Activated CD4-positive, alpha-beta T cell treated with anti-CD3 and anti-CD28 coated beads for 36 hours (primary cell): ENCODE results near the gene ZRANB3. TPM values are rescaled to one million over a fixed set of nuclear protein-coding genes. Genes with fewer than 3 reads are reported as not detected.
"Not testable (repeated sequence)": the region's sequence is repeated elsewhere in the genome, so short reads cannot be mapped to it uniquely, and the experiment has no call there.

Source experiments
- ATAC-seq: fragments of 200-7000 bp; cut with Tn5 transposase; one replicate; pipeline ENCODE4 v1.10.0; 2021; ENCODE audit warnings: mild to moderate bottlenecking, moderate library complexity
- CTCF ChIA-PET: fragments of 350-600 bp; sonication (Branson Sonifier 250); formaldehyde crosslinking; loops from one replicate; lab custom pipeline; 2021; ENCODE audit warnings: antibody characterized with exemption; lab: Charles Lee
- POLR2A ChIA-PET: fragments of 350-600 bp; sonication (Branson Sonifier 250); formaldehyde crosslinking; loops from one replicate; lab custom pipeline; 2021; ENCODE audit warnings: antibody characterized with exemption, inconsistent platforms; lab: Charles Lee
- DNase-seq: peaks from one replicate; pipeline ENCODE4 v3.0.0-alpha.2; 2020
- H3K27ac Mint-ChIP-seq: one replicate; pipeline ENCODE4 v1.8.0; 2021; ENCODE audit warnings: mixed read lengths
- H3K27me3 Mint-ChIP-seq: one replicate; pipeline ENCODE4 v1.8.0; 2021; ENCODE audit warnings: mixed read lengths
- H3K36me3 Mint-ChIP-seq: one replicate; pipeline ENCODE4 v1.8.0; 2021; ENCODE audit warnings: low read depth, mixed read lengths
- H3K4me1 Mint-ChIP-seq: one replicate; pipeline ENCODE4 v1.8.0; 2021; ENCODE audit warnings: mixed read lengths
- H3K4me3 Mint-ChIP-seq: one replicate; pipeline ENCODE4 v1.8.0; 2021; ENCODE audit warnings: mild to moderate bottlenecking, moderate library complexity, mixed read lengths
- H3K9me3 Mint-ChIP-seq: one replicate; pipeline ENCODE4 v1.8.0; 2021; ENCODE audit warnings: low read depth, mixed read lengths
- intact Hi-C, 2 experiments: fragments of 100-400 bp; cut with DNase I in 1 of 2; cut with micrococcal nuclease in 1 of 2; formaldehyde crosslinking; loops; one replicate each; pipeline versions ENCODE4 v1.14.2 to v1.15.1; 2022 to 2024; cut with DNase I, micrococcal nuclease
- total RNA-seq, 2 experiments: library from RNA; stranded (reverse); gene quantifications; one replicate each; pipeline ENCODE4 v1.2.3, GENCODE V29; 2021

ZRANB3 gene
- total RNA-seq, 2 experiments from 2014 or later = 15.1 to 16.5 TPM

DNA sequence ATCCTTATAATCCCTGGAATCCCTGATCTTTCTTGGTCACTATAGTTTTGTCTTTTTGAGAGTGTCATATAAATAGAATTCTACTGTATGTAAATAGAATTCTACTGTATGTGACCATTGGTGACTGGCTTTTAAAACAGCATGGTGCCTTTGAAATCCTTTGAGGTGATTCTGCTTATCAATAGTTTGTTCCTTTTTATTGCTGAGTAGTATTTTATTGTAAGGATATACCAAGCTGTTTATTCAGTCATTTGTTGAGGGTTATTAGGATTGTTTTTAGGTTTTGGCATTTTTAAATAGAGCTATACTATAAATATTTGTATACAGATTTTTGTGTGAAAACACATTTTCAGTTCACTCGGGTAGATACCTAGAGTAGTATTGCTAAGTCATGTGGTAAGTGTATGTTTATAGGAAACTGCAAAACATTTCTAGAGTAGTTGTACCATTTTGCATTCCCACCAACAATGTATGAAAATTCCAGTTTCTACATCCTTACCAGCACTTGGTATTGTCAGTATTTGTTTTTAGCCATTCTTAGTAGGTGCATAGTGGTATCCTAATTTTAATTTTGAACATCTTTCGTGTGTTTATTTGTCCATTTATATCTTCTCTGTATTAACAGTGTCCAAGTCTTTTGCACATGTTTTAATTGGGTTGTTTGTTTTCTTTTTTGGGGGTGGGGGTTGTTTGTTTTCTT is 433.3 kb downstream of the ZRANB3 start:
- H3K36me3 Mint-ChIP-seq = peaks cover 37% of the 10 kb centered on the region
- POLR2A ChIA-PET = no interaction called here
- no peak for ATAC-seq

DNA sequence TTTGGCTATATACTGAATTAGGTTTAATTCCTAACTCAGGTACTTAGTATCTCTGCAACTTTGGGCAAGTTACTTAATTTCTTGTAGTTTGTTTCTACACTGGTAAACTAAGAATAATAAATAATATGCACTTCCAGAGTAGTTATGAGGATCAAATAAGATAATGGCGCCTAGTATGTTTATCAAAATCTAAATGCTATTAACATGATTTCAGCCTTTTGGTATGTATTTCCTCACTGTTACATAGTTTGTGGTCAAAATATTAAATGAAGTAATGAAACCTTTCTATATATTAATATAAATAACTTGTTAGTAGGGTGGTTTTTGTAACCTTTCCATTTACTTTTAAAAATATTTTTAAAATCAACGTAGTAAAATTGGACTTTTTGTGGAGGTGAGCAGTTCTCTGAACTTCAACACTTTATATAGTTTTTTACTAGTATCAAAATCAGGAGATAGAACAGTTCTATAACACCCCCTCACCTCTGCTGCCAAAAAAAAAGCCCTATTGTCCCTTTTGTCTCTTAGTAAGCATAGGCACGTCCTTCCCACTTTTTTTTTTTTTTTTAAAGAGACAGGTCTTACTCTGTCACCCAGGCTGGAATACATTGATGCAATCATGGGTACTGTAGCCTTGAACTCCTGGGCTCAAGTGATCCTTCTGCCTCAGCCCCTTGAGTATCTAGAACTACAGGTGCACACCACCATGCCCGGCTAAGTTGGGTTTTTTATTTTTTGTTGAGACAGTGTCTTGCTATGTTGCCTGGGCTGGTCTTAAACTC is 434.2 kb downstream of the ZRANB3 start:
- H3K27ac Mint-ChIP-seq = no peak overlapping the region
- DNase-seq = no peak
- intact Hi-C loops = no loop called here
- H3K9me3 Mint-ChIP-seq = no peaks in the 10 kb centered on the region
- ATAC-seq = no peak
- peaks cover 30% of the 10 kb centered on the region for H3K4me1 Mint-ChIP-seq
- ChIA-PET CTCF (no interaction called here), POLR2A (no interaction called here)
- H3K4me3 Mint-ChIP-seq = no peak overlapping the region
- H3K36me3 Mint-ChIP-seq = peaks cover 35% of the 10 kb centered on the region
- H3K27me3 Mint-ChIP-seq = no peaks in the 10 kb centered on the region

More for the DNA sequence above, 433.3 kb downstream of the ZRANB3 start:
- CTCF ChIA-PET = interaction anchor here (0.6 kb wide), 1 partner anchor 1381 kb away, joined by 3 read pairs; no protein-coding TSS in a partner anchor
- Mint-ChIP-seq H3K27ac (peak overlapping the region; percentile 27), H3K4me3 (no peak overlapping the region), H3K27me3 (no peaks in the 10 kb centered on the region), H3K4me1 (peaks cover 30% of the 10 kb centered on the region), H3K9me3 (no peaks in the 10 kb centered on the region)
- DNase-seq = no peak
- intact Hi-C loops = no loop called here

DNA sequence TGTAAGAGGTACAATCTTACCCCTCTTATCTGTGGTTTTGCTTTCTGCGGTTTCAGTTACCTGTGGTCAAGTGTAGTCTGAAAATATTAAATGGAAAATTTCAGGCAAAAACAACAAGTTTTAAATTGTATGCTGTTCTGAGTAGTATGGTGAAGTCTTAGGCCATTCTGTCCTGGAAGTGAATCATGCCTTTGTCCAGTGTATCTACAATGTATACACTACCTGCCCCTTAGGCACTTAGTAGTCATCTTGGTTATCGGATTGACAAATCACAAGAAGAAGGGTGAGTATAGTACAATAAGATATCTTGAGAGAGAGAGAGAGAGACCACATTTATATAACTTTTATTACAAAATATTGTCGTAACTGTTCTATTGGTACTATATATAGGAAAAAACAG is 435.4 kb downstream of the ZRANB3 start:
- no peaks in the 10 kb centered on the region for H3K9me3 Mint-ChIP-seq
- no peak overlapping the region for H3K4me3 Mint-ChIP-seq
- intact Hi-C loops = no loop called here
- DNase-seq (no peak), ATAC-seq (no peak)
- H3K4me1 Mint-ChIP-seq = peaks cover 26% of the 10 kb centered on the region
- H3K36me3 Mint-ChIP-seq = peaks cover 31% of the 10 kb centered on the region
- POLR2A ChIA-PET = no interaction called here
- CTCF ChIA-PET = no interaction called here
- no peaks in the 10 kb centered on the region for H3K27me3 Mint-ChIP-seq
- no peak overlapping the region for H3K27ac Mint-ChIP-seq

DNA sequence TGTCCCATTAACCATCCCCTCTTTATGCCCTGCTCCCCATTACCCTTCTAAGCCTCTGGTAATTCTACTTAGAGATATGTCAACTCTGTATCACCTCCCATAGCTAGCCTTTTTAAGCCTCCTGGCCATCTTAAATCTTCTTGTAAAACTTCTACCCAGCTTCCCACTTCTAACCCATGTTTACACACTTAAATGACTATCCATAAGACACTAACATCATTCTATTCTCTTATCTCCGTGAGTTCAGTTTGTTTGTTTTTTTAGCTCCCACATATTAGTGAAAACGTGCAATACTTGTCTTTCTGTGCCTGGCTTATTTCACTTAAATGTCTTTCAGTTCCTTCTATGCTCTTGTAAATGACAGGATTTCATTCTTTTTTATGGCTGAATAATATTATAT is 436.5 kb downstream of the ZRANB3 start:
- no peak for DNase-seq
- CTCF ChIA-PET = no interaction called here
- Mint-ChIP-seq H3K4me3 (no peak overlapping the region), H3K9me3 (no peaks in the 10 kb centered on the region), H3K27me3 (no peaks in the 10 kb centered on the region), H3K27ac (no peak overlapping the region), H3K4me1 (peaks cover 21% of the 10 kb centered on the region), H3K36me3 (peaks cover 32% of the 10 kb centered on the region)
- POLR2A ChIA-PET = no interaction called here
- ATAC-seq = no peak
- intact Hi-C loops = no loop called here

DNA sequence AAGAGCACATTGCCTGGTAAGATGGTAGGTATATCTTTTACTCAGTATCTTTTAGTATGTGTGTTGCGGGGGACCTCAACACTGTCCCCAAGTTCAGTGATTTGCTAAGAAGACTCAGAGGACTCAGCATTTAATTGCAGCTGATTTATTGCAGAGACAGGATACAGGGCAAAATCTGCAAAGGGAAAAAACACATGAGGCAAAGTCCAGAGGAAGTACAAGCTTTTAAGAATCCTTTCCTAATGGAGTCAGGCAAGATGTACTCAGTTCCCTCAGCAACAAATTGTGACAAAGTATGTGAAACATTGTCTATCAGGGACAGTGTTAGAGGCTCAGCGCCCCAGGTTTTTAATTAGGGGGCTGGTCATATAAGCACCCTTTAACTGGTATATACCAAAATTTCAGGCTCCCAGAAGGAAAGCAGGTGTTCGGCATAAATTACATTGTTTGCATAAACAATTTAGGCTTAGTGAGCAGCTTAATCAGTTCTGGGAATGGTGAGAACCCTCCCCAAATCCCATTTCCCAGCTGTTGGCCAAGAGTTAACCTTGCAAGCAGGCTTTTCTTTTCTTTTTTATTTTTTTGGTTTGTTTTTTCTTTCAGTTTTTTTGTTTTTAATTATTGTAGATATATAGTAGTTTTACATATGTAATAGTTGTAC is 437.2 kb downstream of the ZRANB3 start:
- peaks cover 2% of the 10 kb centered on the region for H3K9me3 Mint-ChIP-seq
- intact Hi-C loops = no loop called here
- no peak overlapping the region for H3K4me3 Mint-ChIP-seq
- no peaks in the 10 kb centered on the region for H3K27me3 Mint-ChIP-seq
- DNase-seq (no peak), ATAC-seq (no peak)
- POLR2A ChIA-PET = no interaction called here
- H3K27ac Mint-ChIP-seq = no peak overlapping the region
- CTCF ChIA-PET = interaction anchor here (0.6 kb wide), 2 partner anchors 68 to 746 kb away, joined by 3 read pairs; no protein-coding TSS in a partner anchor
- peaks cover 39% of the 10 kb centered on the region for H3K36me3 Mint-ChIP-seq
- H3K4me1 Mint-ChIP-seq = peaks cover 15% of the 10 kb centered on the region

DNA sequence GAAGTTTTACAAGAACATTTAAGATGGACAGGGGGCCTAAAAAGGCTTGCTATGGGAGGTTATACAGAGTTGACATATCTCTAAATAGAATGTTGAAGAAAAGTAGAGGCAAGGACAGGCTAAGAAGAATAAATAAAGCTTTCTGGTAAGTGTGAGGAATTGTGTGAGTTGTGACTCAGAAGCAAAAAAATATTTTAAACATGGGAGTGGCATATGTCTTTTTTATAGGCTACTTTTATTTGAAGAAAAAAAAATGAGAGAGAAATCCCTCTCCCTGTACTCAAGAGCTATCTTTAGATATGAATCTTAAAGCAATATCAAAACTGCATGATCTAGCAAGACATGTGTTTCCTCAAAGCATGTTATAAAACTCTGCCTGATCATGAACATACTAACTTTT is 437.8 kb downstream of the ZRANB3 start:
- no peak overlapping the region for H3K4me3 Mint-ChIP-seq
- peaks cover 14% of the 10 kb centered on the region for H3K4me1 Mint-ChIP-seq
- H3K27ac Mint-ChIP-seq = peak overlapping the region; percentile 21
- H3K9me3 Mint-ChIP-seq = peaks cover 2% of the 10 kb centered on the region
- no peak for DNase-seq
- ATAC-seq = no peak
- H3K36me3 Mint-ChIP-seq = peaks cover 41% of the 10 kb centered on the region
- no peaks in the 10 kb centered on the region for H3K27me3 Mint-ChIP-seq
- POLR2A ChIA-PET = no interaction called here
- CTCF ChIA-PET = interaction anchor here (0.6 to 1.1 kb wide), 3 partner anchors 67 to 746 kb away, joined by 3 read pairs; no protein-coding TSS in a partner anchor
- intact Hi-C loops = no loop called here

DNA sequence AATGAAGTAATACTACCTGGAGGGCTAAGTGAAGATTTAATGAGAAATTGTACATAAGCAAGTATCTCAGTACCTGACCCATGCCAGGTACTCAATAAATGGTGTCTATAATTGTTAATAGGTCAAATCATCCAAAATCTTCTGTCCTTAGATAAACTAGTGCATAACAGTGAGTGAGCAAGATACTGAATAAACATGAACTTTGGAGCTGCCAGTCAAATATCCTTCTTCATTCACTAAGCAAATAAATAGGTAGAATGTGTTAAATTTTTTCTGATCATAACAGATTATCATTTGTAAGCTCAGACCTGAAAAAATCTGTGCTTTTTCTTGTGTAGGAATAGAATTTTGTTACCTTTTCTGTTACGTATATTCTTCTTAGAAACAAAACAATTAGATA is 439.3 kb downstream of the ZRANB3 start:
- no peaks in the 10 kb centered on the region for H3K27me3 Mint-ChIP-seq
- peaks cover 2% of the 10 kb centered on the region for H3K9me3 Mint-ChIP-seq
- DNase-seq (no peak), ATAC-seq (no peak)
- no peak overlapping the region for H3K27ac Mint-ChIP-seq
- ChIA-PET CTCF (interaction anchor here (0.6 to 1.2 kb wide), 4 partner anchors 21 to 49 kb away, joined by 3 read pairs; no protein-coding TSS in a partner anchor), POLR2A (no interaction called here)
- intact Hi-C loops = no loop called here
- no peak overlapping the region for H3K4me3 Mint-ChIP-seq
- peaks cover 47% of the 10 kb centered on the region for H3K36me3 Mint-ChIP-seq
- H3K4me1 Mint-ChIP-seq = peaks cover 14% of the 10 kb centered on the region

DNA sequence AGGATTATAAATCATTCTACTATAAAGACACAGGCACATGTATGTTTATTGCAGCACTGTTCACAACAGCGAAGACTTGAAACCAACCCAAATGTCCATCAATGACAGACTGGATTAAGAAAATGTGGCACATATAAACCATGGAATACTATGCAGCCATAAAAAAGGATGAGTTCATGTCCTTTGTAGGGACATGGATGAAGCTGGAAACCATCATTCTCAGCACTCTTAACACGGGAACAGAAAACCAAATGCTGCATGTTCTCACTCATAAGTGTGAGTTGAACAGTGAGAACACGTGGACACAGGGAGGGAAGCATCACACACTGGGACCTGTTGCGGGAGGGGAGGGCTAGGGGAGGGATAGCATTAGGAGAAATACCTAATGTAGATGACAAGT is 441.4 kb downstream of the ZRANB3 start:
- H3K27ac Mint-ChIP-seq, ATAC-seq, H3K4me3 Mint-ChIP-seq, H3K9me3 Mint-ChIP-seq, intact Hi-C loops, DNase-seq, H3K27me3 Mint-ChIP-seq, CTCF ChIA-PET, POLR2A ChIA-PET: not testable (repeated sequence)
- H3K4me1 Mint-ChIP-seq = peaks cover 25% of the 10 kb centered on the region
- peaks cover 50% of the 10 kb centered on the region for H3K36me3 Mint-ChIP-seq

Other genes starting within 250 kb of the ZRANB3 start
- gene R3HDM1, start 266 bp upstream of the ZRANB3 start, total RNA-seq = 10 to 100 TPM; 62.6 to 100.0 TPM
- 100 to 1,000 TPM in 1 of 2 experiments, 10 to 100 TPM in 1; 97.0 to 104 TPM for gene UBXN4, start 210.6 kb upstream of the ZRANB3 start, total RNA-seq